Body of pancreas (tissue), 4 donors: ENCODE measurements around the gene ARL16.

Source experiments
- CTCF ChIP-seq, 7 experiments: fragments of 450-650 bp in 4 of 7; fragments of 200-600 bp in 3 of 7; sonication (generic) in 3 of 7; IDR thresholded peaks; one replicate each; pipeline ENCODE4 v1.5.1; 2016 to 2019; ENCODE audit warnings: antibody characterized with exemption in 7 of 7
- POLR2A ChIP-seq, 3 donors: fragments of 450-650 bp; IDR thresholded peaks; one replicate each; pipeline ENCODE4 v1.6.1; 2016; ENCODE audit warnings: antibody characterized with exemption in 3 of 3, mild to moderate bottlenecking in 2 of 3

GRCh38 chr17:81635973-81636504 lies 47.6 kb downstream of the ARL16 start:
- TF ChIP-seq CTCF (IDR thresholded peaks at IDR 0.05) (no peak), POLR2A (IDR thresholded peaks at IDR 0.05) (no peak)
